Smooth muscle cell (in vitro differentiated cells): ENCODE results near the gene MYO3B. TPM values are rescaled to one million over a fixed set of nuclear protein-coding genes. Genes with fewer than 3 reads are reported as not detected.

ENCODE experiments used
- DNase-seq: peaks from one replicate; lab custom pipeline; 2025; ENCODE audit not compliant: unreplicated experiment; lab: John Stamatoyannopoulos, UW
- H2AFZ ChIP-seq: fragments of 200-600 bp; sonication (generic); 2 replicates; pipeline ENCODE4 v1.6.0; 2016; ENCODE audit warnings: antibody characterized with exemption, low read depth, mild to moderate bottlenecking
- H3F3A ChIP-seq: fragments of 200-600 bp; sonication (generic); 2 replicates; pipeline ENCODE4 v1.6.0; 2017; ENCODE audit warnings: antibody characterized with exemption, low read depth
- H3K27ac ChIP-seq: fragments of 200-600 bp; sonication (generic); 2 replicates; pipeline ENCODE4 v1.5.1; 2016; ENCODE audit warnings: low read depth, mild to moderate bottlenecking
- H3K27me3 ChIP-seq: fragments of 200-600 bp; sonication (generic); 2 replicates; pipeline ENCODE4 v1.6.1; 2016; ENCODE audit warnings: low read depth, mild to moderate bottlenecking
- H3K36me3 ChIP-seq: fragments of 200-600 bp; sonication (generic); 2 replicates; pipeline ENCODE4 v1.5.1; 2016; ENCODE audit warnings: low read depth
- H3K4me1 ChIP-seq: fragments of 200-600 bp; sonication (generic); 2 replicates; pipeline ENCODE4 v1.5.1; 2016; ENCODE audit warnings: low read depth
- H3K4me2 ChIP-seq: fragments of 200-600 bp; sonication (generic); 2 replicates; pipeline ENCODE4 v1.6.0; 2016; ENCODE audit warnings: mild to moderate bottlenecking
- H3K4me3 ChIP-seq: fragments of 200-600 bp; sonication (generic); 2 replicates; pipeline ENCODE4 v1.5.1; 2016; ENCODE audit warnings: mild to moderate bottlenecking
- H3K79me2 ChIP-seq: fragments of 200-600 bp; sonication (generic); 2 replicates; pipeline ENCODE4 v1.6.0; 2016; ENCODE audit warnings: low read depth, mild to moderate bottlenecking
- H3K9ac ChIP-seq: fragments of 200-600 bp; sonication (generic); 2 replicates; pipeline ENCODE4 v1.6.0; 2016; ENCODE audit warnings: low read depth
- H3K9me3 ChIP-seq: fragments of 200-600 bp; sonication (generic); replicated peaks from 2 replicates; pipeline ENCODE4 v1.5.1; 2016; ENCODE audit warnings: low read depth
- H4K20me1 ChIP-seq: fragments of 200-600 bp; sonication (generic); 2 replicates; pipeline ENCODE4 v1.6.0; 2016; ENCODE audit warnings: low read depth
- CTCF ChIP-seq: fragments of 200-600 bp; sonication (generic); IDR thresholded peaks from 2 replicates; pipeline ENCODE4 v1.5.1; 2017; ENCODE audit warnings: borderline replicate concordance, mild to moderate bottlenecking, antibody characterized with exemption; ENCODE audit not compliant: insufficient read depth, poor library complexity, severe bottlenecking
- WGBS: methylation state at CpG from one replicate; pipeline ENCODE4 v1.1.7; 2016; ENCODE audit warnings: low lambda C conversion rate; 5-methylcytosine and 5-hydroxymethylcytosine counted together
- polyA plus RNA-seq: library from polyadenylated mRNA; unstranded; fragments of >200 nt; fragmentation: Nextera tagmentation; extraction: Ambion mirVana; gene quantifications from 2 replicates; pipeline ENCODE4 v1.2.1, GENCODE V29; 2016
- total RNA-seq: library from RNA; depleted of rRNA; stranded (reverse); fragments of >200 nt; gene quantifications from 2 replicates; pipeline ENCODE4 v1.2.3, GENCODE V29; 2014

Gene MYO3B
- total and polyA plus RNA-seq, 2 experiments from 2014 or later: 0.47 to 3.1 TPM

- WGBS: 64% methylated on average over 7 of the region's 8 CpGs
- no peaks in the 10 kb centered on the region for H3K9me3 ChIP-seq
Observed at GRCh38 chr2:170582751-170583463, 405.0 kb downstream of the MYO3B start.

GRCh38 chr2:170585067-170585466 lies 407.1 kb downstream of the MYO3B start:
- H3K79me2 ChIP-seq: no peaks in the 10 kb centered on the region
- no peaks in the 10 kb centered on the region for H3K36me3 ChIP-seq
- H3K4me2 ChIP-seq: no peak overlapping the region
- H3K27me3 ChIP-seq: no peaks in the 10 kb centered on the region
- peaks cover 18% of the 10 kb centered on the region for H3K4me1 ChIP-seq
- no peaks in the 10 kb centered on the region for H4K20me1 ChIP-seq
- no peak overlapping the region for H3K4me3 ChIP-seq
- DNase-seq: no peak
- H3K9ac ChIP-seq: no peak overlapping the region
- no peak overlapping the region for H3K27ac ChIP-seq
- H2AFZ ChIP-seq: no peak overlapping the region
- TF ChIP-seq CTCF: no peak
- H3F3A ChIP-seq: no peaks in the 10 kb centered on the region
- H3K9me3 ChIP-seq: no peaks in the 10 kb centered on the region

More at GRCh38 chr2:170582751-170583463, 405.0 kb downstream of the MYO3B start:
- H3K27me3 ChIP-seq: no peaks in the 10 kb centered on the region
- DNase-seq: no peak
- H4K20me1 ChIP-seq: no peaks in the 10 kb centered on the region
- H3K4me2 ChIP-seq: no peak overlapping the region
- no peaks in the 10 kb centered on the region for H3K79me2 ChIP-seq
- no peak overlapping the region for H3K9ac ChIP-seq
- H3K4me1 ChIP-seq: peaks cover 18% of the 10 kb centered on the region
- H3K36me3 ChIP-seq: no peaks in the 10 kb centered on the region
- no peak overlapping the region for H2AFZ ChIP-seq
- no peak overlapping the region for H3K4me3 ChIP-seq
- H3F3A ChIP-seq: no peaks in the 10 kb centered on the region
- no peak for TF ChIP-seq CTCF
- no peak overlapping the region for H3K27ac ChIP-seq

GRCh38 chr2:170586571-170587095 lies 408.7 kb downstream of the MYO3B start:
- WGBS: 73% methylated on average over 2 of the region's 2 CpGs
- no peaks in the 10 kb centered on the region for H3K36me3 ChIP-seq
- no peaks in the 10 kb centered on the region for H4K20me1 ChIP-seq
- H2AFZ ChIP-seq: no peak overlapping the region
- H3K4me1 ChIP-seq: peaks cover 17% of the 10 kb centered on the region
- no peaks in the 10 kb centered on the region for H3F3A ChIP-seq
- H3K27me3 ChIP-seq: no peaks in the 10 kb centered on the region
- DNase-seq: no peak
- no peaks in the 10 kb centered on the region for H3K79me2 ChIP-seq
- H3K9me3 ChIP-seq: no peaks in the 10 kb centered on the region
- H3K9ac ChIP-seq: no peak overlapping the region
- H3K4me2 ChIP-seq: no peak overlapping the region
- no peak for TF ChIP-seq CTCF
- H3K27ac ChIP-seq: no peak overlapping the region
- no peak overlapping the region for H3K4me3 ChIP-seq

GRCh38 chr2:170587117-170587516 lies 409.2 kb downstream of the MYO3B start:
- Histone ChIP-seq H3K4me1 (peaks cover 13% of the 10 kb centered on the region), H3K79me2 (no peaks in the 10 kb centered on the region), H3K9me3 (no peaks in the 10 kb centered on the region), H3F3A (no peaks in the 10 kb centered on the region), H3K36me3 (no peaks in the 10 kb centered on the region), H4K20me1 (no peaks in the 10 kb centered on the region), H2AFZ (no peak overlapping the region), H3K4me3 (no peak overlapping the region), H3K27me3 (no peaks in the 10 kb centered on the region), H3K4me2 (no peak overlapping the region), H3K9ac (no peak overlapping the region), H3K27ac (no peak overlapping the region)
- no peak for TF ChIP-seq CTCF
- DNase-seq: no peak
- WGBS: 95% methylated on average over 2 of the region's 2 CpGs
